Activated CD4-positive, CD25-positive, alpha-beta regulatory T cell treated with anti-CD3 and anti-CD28 coated beads, Interleukin-2, amount 50 U/mL, for 16 hours (primary cell): Measurements from ENCODE around the gene SRGAP1.
"Not testable (repeated sequence)": the region's sequence is repeated elsewhere in the genome, so short reads cannot be mapped to it uniquely, and the experiment has no call there.

Experiments
- DNase-seq: peaks from one replicate; pipeline ENCODE4 v3.0.0-alpha.2; 2020; ENCODE audit warnings: low read depth, low spot score

Gene SRGAP1

GRCh38 chr12:64053117-64053516, 208.6 kb downstream of the SRGAP1 start:
- DNase-seq = no peak

DNA sequence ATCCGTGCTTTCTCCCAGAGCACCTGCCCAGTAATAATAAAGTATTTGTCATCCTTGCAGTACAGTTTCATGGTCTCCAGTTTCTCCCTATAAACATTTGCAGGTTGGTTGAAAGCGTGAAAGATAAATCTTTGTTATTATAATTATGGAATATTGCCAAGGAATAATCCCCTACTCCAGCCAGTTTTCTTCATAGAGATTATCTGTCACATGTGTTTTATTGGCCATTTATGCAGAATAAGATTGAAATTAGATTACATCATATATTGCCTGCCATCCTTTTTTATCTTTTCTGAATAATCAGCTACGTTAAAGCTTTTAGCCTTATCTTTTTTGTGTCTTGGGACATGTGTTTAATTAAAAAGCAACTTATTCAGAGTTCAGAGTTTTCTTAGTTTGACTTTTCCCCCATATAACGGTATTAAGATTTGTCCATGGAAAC, 209.6 kb downstream of the SRGAP1 start:
- no peak for DNase-seq

DNA sequence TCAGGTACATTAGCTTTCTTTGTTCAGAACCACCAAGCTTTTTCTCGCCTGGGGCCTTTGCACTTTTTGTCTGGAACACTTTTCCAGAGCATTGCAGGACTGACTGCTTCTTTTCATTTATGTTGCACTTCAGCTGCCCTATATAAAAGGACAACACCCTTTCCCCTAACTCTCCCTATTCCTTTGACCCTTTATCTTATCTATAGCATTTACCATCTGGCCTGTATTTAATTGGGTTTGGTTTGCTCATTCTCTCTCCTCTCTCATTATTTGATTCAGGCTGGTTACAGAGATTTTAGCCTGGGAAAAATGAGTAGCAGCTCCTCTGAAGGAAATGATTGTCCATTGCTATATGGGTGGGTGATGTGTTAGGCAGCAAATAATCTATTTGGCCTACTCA, 212.2 kb downstream of the SRGAP1 start:
- no peak for DNase-seq

DNA sequence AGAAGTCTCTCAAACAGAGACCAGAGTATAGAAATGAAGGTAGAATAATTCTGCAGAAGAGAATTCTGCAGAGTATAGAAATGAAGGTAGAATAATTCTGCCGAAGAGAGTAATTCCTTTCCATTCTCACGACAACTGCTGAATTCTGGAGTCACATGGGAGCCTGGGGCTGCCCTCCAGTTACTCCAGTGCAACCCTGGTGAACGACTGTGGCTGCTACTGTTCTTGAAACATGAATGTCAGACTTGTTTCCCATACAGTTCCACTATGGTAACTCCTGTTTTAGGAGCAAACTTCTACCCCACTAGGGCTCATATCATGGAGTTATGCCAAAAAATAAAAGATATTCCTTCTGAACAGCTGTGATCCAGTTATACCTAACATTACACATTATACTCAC, 213.2 kb downstream of the SRGAP1 start:
- DNase-seq = no peak

DNA sequence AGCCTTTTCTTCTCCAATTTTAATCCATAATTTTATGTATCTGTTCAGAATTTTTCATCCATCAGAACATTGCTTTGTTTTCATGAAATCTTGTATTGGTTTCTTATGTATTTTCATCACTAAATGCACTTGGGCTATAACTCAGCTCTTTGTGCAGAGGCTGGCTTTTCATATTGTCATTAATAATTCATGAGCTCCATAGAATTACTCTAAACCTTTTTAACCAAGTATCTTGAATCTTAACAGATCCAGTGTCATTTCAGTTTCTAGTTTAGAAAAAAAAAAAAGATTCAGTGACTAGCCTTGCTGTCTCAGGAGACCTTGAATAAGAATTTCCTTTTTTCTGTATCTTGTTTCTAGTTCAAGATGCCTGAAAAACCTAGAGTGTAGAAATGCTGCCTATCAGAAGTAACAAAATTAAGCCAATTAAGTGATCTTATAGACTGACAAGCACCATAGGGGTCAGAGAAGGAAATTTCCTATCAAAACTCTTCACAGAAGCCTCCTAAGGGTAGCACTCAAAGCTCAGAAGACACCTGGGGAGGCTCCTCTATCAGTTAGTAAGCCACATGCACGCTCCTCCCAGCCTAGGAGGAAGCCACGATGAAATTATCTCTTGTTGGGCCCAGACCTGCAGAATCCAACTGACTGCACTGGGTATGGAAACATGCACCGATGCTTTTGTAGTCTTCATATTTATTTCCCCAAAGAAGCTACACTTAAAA, 214.2 kb downstream of the SRGAP1 start:
- DNase-seq = no peak

- DNase-seq = no peak
Observed at GRCh38 chr12:64059685-64060084, 215.2 kb downstream of the SRGAP1 start.

DNA sequence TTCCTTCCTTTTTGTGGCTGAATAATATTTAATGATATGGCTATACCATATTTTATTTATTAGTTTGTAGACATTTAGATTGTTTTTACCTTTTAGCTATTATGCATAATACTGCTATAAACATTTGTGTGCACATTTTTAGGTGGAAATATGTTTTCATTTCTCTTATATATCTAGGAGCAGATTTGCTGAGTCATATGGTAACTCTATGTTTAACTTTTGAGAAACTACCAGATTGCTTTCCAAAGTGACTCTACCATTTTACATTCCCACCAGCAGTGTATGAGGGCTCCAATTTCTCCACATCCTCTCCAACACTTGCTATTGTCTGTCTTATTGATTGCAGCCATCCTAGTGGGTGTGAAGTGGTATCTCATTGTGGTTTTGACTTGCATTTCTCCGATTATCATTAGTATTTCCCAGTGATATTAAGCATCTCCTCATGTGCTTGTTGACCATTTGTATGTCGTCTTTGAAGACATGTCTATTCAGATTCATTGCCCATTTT, 217.4 kb downstream of the SRGAP1 start:
- no peak for DNase-seq

- DNase-seq = no peak
Observed at GRCh38 chr12:64063121-64063520, 218.6 kb downstream of the SRGAP1 start.

DNA sequence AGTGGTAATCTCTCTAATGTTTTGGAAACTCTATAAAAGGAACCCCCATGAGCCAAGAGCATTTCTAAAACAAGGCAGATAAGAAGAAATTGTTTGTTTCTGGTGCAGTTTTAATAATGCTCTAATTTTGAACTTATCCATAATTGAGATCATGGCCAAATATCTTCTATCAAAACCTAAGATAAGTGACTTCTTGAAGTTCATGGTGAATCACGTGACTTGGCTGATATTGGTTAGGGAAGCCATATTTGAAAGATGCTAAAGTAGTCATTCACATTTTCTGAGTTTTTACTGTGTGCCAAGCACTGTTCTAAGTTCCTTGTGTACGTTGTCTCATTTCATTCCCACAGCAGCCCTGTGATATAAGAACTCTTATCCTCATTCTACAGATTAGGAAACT, 219.7 kb downstream of the SRGAP1 start:
- DNase-seq = no peak

DNA sequence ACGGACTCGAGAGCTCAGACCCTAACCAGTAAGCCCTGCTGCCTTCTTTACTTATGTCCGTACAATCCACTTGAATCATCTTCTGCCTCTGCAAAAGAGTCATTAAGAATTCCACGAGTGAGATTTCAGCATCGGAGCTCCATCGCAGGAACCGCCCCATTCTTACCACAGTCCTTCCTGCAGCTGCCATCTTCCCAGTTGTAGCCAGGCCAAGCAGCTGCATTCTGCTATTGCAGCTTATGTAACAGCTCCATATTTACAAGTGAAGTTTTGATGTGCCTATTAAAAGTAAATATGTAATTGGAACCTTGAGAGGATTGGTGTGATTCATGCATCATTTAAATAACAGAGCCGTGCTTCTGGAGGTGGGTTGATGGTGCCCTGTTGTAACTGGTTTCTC, 220.2 kb downstream of the SRGAP1 start:
- no peak for DNase-seq

DNA sequence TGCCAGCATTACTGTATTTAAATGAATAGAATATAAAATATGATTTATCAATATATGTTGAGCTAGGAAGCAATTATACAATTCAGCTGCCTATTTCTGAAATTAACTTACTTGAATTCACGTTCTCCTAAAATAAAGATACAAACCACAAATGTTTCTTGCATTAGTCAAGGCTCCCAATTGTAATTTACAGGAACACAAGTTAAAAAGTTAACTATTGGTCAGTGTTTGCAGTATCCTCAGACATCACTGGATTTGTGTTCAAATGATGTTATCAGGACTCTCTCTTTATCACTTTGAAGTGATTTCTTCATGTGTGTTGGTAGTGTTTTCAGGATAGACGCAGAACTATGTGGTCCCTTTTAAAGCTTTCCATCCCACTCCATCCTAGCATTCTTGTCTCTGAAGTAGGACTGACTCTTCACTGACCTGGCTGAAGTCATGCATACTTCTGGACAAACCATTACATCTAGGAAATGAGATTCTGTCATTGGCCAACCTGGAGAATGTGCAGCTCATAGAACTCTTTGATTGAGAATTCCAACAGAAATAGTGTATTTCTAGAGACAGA, 221.5 kb downstream of the SRGAP1 start:
- no peak for DNase-seq

- no peak for DNase-seq
Observed at GRCh38 chr12:64066776-64067175, 222.3 kb downstream of the SRGAP1 start.

- no peak for DNase-seq
Observed at GRCh38 chr12:64070454-64070853, 226.0 kb downstream of the SRGAP1 start.

- DNase-seq = no peak
Observed at GRCh38 chr12:64072916-64073575, 228.5 kb downstream of the SRGAP1 start.

- not testable (repeated sequence) for DNase-seq
Observed at GRCh38 chr12:64076565-64076964, 232.1 kb downstream of the SRGAP1 start.

DNA sequence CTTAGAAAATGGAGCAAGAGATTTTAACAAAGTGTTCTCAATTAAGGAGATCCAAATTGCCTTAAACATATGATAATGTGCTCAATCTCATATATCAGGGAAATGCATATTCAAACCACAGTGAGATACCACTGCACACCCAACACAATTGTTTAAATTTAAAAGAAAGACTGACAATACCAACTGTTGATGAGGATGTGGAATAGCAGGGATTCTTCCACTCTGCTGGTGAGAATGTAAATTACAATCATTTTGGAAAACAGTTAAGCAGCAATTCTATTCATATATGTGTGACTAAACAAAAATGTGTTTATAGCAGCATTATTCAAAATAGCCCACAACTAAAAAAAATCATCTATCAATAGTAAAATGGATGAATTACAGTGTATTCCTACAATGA, 233.4 kb downstream of the SRGAP1 start:
- no peak for DNase-seq

- DNase-seq = no peak
Observed at GRCh38 chr12:64080319-64081007, 236.0 kb downstream of the SRGAP1 start.

- DNase-seq = no peak
Observed at GRCh38 chr12:64081008-64081404, 236.5 kb downstream of the SRGAP1 start.

GRCh38 chr12:64082116-64082515, 237.6 kb downstream of the SRGAP1 start:
- no peak for DNase-seq

DNA sequence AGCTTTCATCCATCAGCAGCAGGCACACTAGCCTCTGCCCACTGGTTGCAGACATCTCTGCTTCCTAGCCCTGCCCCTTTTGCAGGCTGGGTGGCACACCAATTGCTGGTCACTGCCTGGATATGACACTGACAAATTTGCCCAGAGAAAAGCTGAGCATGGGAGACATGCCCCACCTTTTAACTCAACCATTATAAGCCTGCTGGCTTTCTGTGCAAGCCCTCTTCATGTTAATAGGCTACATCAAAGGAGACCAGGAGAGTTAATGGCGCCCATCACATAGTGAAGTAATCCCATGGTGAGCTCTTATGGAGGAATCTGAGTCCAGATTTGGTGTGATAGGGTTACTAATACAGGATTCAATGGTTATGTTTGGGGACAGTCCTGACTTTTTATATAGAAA, 238.4 kb downstream of the SRGAP1 start:
- DNase-seq = no peak

- no peak for DNase-seq
Observed at GRCh38 chr12:64083285-64084210, 239.0 kb downstream of the SRGAP1 start.
